ENCODE measurements around the gene TNC.

GRCh38 chr9:115002371-115003120 lies 115.4 kb downstream of the TNC start:
- TF ChIP-seq CTCF (IDR thresholded peaks at IDR 0.05 in 8 of 11, conservative IDR thresholded peaks at IDR 0.05 in 3 of 11) (no peak), POLR2AphosphoS5 (IDR thresholded peaks at IDR 0.05) (no peak), POLR2A (IDR thresholded peaks at IDR 0.05) (no peak)

Data from spleen (tissue), 7 donors.